HEK293 (cell line): ENCODE data around the gene CIRBP.
A peak's percentile ranks its signal among the peaks of the same experiment; 100 is the strongest.

Source experiments
- CTCF ChIA-PET: fragments of 350-600 bp; formaldehyde crosslinking; extraction: SDS; loops from one replicate; lab custom pipeline; 2021; ENCODE audit warnings: antibody characterized with exemption; lab: Yijun Ruan, JAX
- POLR2A ChIA-PET: fragments of 300-600 bp; formaldehyde crosslinking; extraction: SDS; loops from one replicate; lab custom pipeline; 2020; ENCODE audit warnings: antibody characterized with exemption, inconsistent platforms; lab: Yijun Ruan, JAX
- H3K27ac ChIP-seq: fragments of 200-500 bp; sonication (Bioruptor generic); 2 replicates; pipeline ENCODE4 v1.5.1; 2014; ENCODE audit warnings: low read depth, low read length, control low read depth, inconsistent platforms; ENCODE audit errors: extremely low read depth
- H3K36me3 ChIP-seq, 2 experiments: fragments of 200-500 bp in 1 of 2; sonication (Bioruptor generic) in 1 of 2; 1 replicate in 1 of 2; 2 replicates in 1 of 2; pipeline ENCODE4 v1.5.1; 2014 to 2017; ENCODE audit warnings: inconsistent platforms in 2 of 2, low read length in 2 of 2; ENCODE audit not compliant: control insufficient read depth in 2 of 2, insufficient read depth in 1 of 2
- H3K4me1 ChIP-seq: fragments of 200-500 bp; sonication (Bioruptor generic); 2 replicates; pipeline ENCODE4 v1.5.1; 2014; ENCODE audit warnings: mild to moderate bottlenecking, low read length, inconsistent platforms; ENCODE audit not compliant: control insufficient read depth, insufficient read depth
- H3K4me3 ChIP-seq: 2 replicates; pipeline ENCODE4 v1.5.1; 2011; ENCODE audit warnings: low read depth, mild to moderate bottlenecking, control low read depth, low read length, moderate library complexity
- H3K9me3 ChIP-seq: fragments of 200-500 bp; sonication (Bioruptor generic); 2 replicates; pipeline ENCODE4 v1.5.1; 2014; ENCODE audit warnings: low read depth, low read length, inconsistent platforms; ENCODE audit not compliant: control insufficient read depth, insufficient read depth
- BCL11A ChIP-seq: fragments of 450-650 bp; formaldehyde crosslinking; IDR thresholded peaks from 2 replicates; pipeline ENCODE4 v1.5.1; 2016; ENCODE audit warnings: low read depth, missing biosample characterization, missing genetic modification characterization
- FEZF1 ChIP-seq: fragments of 450-650 bp; formaldehyde crosslinking; IDR thresholded peaks from 2 replicates; pipeline ENCODE4 v1.5.1; 2016; ENCODE audit warnings: missing biosample characterization, missing genetic modification characterization
- HIC1 ChIP-seq: fragments of 450-650 bp; formaldehyde crosslinking; IDR thresholded peaks from 2 replicates; pipeline ENCODE4 v1.5.1; 2016; ENCODE audit warnings: missing biosample characterization, missing genetic modification characterization
- HOXD13 ChIP-seq: sonication (generic); formaldehyde crosslinking; IDR thresholded peaks from 2 replicates; pipeline ENCODE4 v1.8.0; 2022; ENCODE audit warnings: missing genetic modification reagents, borderline replicate concordance
- KLF9 ChIP-seq: fragments of 450-650 bp; formaldehyde crosslinking; IDR thresholded peaks from 2 replicates; pipeline ENCODE4 v1.5.1; 2016; ENCODE audit warnings: missing biosample characterization, missing genetic modification characterization, low read depth
- SALL2 ChIP-seq: fragments of 450-650 bp; formaldehyde crosslinking; IDR thresholded peaks from 2 replicates; pipeline ENCODE4 v1.5.0; 2017; ENCODE audit warnings: missing biosample characterization, mild to moderate bottlenecking, missing genetic modification characterization, borderline replicate concordance
- TCF7L2 ChIP-seq: IDR thresholded peaks from 2 replicates; pipeline ENCODE4 v1.6.1; 2011; ENCODE audit warnings: low read depth, mild to moderate bottlenecking, inconsistent platforms, low read length, moderate library complexity, borderline replicate concordance
- ZBTB7A ChIP-seq: fragments of 450-650 bp; formaldehyde crosslinking; IDR thresholded peaks from 2 replicates; pipeline ENCODE4 v1.5.1; 2016; ENCODE audit warnings: low read depth, missing biosample characterization, missing genetic modification characterization
- ZNF548 ChIP-seq: fragments of 450-650 bp; formaldehyde crosslinking; IDR thresholded peaks from 2 replicates; pipeline ENCODE4 v1.5.1; 2016; ENCODE audit warnings: missing biosample characterization, missing genetic modification characterization
- ZNF560 ChIP-seq: fragments of 450-650 bp; formaldehyde crosslinking; IDR thresholded peaks from 2 replicates; pipeline ENCODE4 v1.5.1; 2017; ENCODE audit warnings: missing biosample characterization, missing genetic modification characterization, borderline replicate concordance
- ZNF571 ChIP-seq: fragments of 450-650 bp; formaldehyde crosslinking; IDR thresholded peaks from 2 replicates; pipeline ENCODE4 v1.5.0; 2017; ENCODE audit warnings: missing biosample characterization, missing genetic modification characterization
- ZNF664 ChIP-seq: fragments of 450-650 bp; formaldehyde crosslinking; IDR thresholded peaks from 2 replicates; pipeline ENCODE4 v1.5.1; 2016; ENCODE audit warnings: missing biosample characterization, missing genetic modification characterization
- ZSCAN16 ChIP-seq: fragments of 450-650 bp; formaldehyde crosslinking; IDR thresholded peaks from 2 replicates; pipeline ENCODE4 v1.5.1; 2016; ENCODE audit warnings: missing biosample characterization, missing genetic modification characterization

CIRBP gene

GRCh38 chr19:1295169-1296012 lies 26.3 kb downstream of the CIRBP start:
- POLR2A ChIA-PET, result interaction anchor here (1.0 kb wide), 1 partner anchor 20 kb away, joined by 3 read pairs; the partner anchor contains the start of gene FAM174C

GRCh38 chr19:1296078-1296477 lies 26.9 kb downstream of the CIRBP start:
- Histone ChIP-seq H3K36me3 (no peaks in the 10 kb centered on the region), H3K4me1 (0 out of 2 replicates have a peak, but pooled peaks cover 3% of the 10 kb centered on the region), H3K27ac (no peak overlapping the region), H3K9me3 (no peaks in the 10 kb centered on the region)
- TF ChIP-seq FEZF1 (tag by site-specific recombination), result no peak
- no peak for TF ChIP-seq SALL2 (tag by site-specific recombination)
- TF ChIP-seq KLF9 (tag by site-specific recombination), result 0 out of 2 replicates have a peak, but pooled peaks have one; percentile 28
- no peak for TF ChIP-seq HOXD13 (CRISPR knock-in tag)
- TF ChIP-seq ZSCAN16 (tag by site-specific recombination), result no peak
- no peak for TF ChIP-seq ZNF560 (tag by site-specific recombination)
- TF ChIP-seq, all 188 proteins: peak for 1
- POLR2A ChIA-PET, result interaction anchor here (0.5 kb wide), 1 partner anchor 52 kb away, joined by 5 read pairs; no protein-coding TSS in a partner anchor
- CTCF ChIA-PET, result no interaction called here
- no peak overlapping the region for H3K4me3 ChIP-seq

More at GRCh38 chr19:1295169-1296012, 26.3 kb downstream of the CIRBP start:
- no peaks in the 10 kb centered on the region for H3K36me3 ChIP-seq
- no peak overlapping the region for H3K27ac ChIP-seq
- no peaks in the 10 kb centered on the region for H3K9me3 ChIP-seq
- H3K4me1 ChIP-seq, result 0 out of 2 replicates have a peak, but pooled peaks cover 3% of the 10 kb centered on the region
- no peak overlapping the region for H3K4me3 ChIP-seq
- CTCF ChIA-PET, result no interaction called here
- TF ChIP-seq ZNF664 (tag by site-specific recombination), result no peak
- TF ChIP-seq KLF9 (tag by site-specific recombination), result peak; percentile 55; the same call in 1 of the 2 replicates
- TF ChIP-seq ZNF571 (tag by site-specific recombination), result no peak
- TF ChIP-seq BCL11A (tag by site-specific recombination), result 0 out of 2 replicates have a peak, but pooled peaks have one; percentile 31
- TF ChIP-seq TCF7L2, result no peak

GRCh38 chr19:1296575-1297271 lies 27.6 kb downstream of the CIRBP start:
- CTCF ChIA-PET, result interaction anchor here (0.7 kb wide), 1 partner anchor 17 kb away, joined by 4 read pairs; no protein-coding TSS in a partner anchor
- no peaks in the 10 kb centered on the region for H3K36me3 ChIP-seq
- TF ChIP-seq ZNF548 (tag by site-specific recombination) (no peak), HIC1 (tag by site-specific recombination) (0 out of 2 replicates have a peak, but pooled peaks have one; percentile 16), ZBTB7A (tag by site-specific recombination) (0 out of 2 replicates have a peak, but pooled peaks have one; percentile 18)
- TF ChIP-seq, all 188 proteins: peak for 2
- H3K4me1 ChIP-seq, result 0 out of 2 replicates have a peak, but pooled peaks cover 3% of the 10 kb centered on the region
- no peak overlapping the region for H3K4me3 ChIP-seq
- H3K27ac ChIP-seq, result no peak overlapping the region
- H3K9me3 ChIP-seq, result no peaks in the 10 kb centered on the region
- POLR2A ChIA-PET, result interaction anchor here (0.5 kb wide), 1 partner anchor 51 kb away, joined by 5 read pairs; no protein-coding TSS in a partner anchor
